Parathyroid adenoma (tissue), 2 donors: ENCODE measurements around the gene NCKAP5.

ENCODE experiments used
- H2AFZ ChIP-seq: fragments of 300-600 bp; sonication (generic); one replicate; pipeline ENCODE4 v1.7.0; 2017; ENCODE audit warnings: antibody characterized with exemption, mild to moderate bottlenecking
- H3K27ac ChIP-seq: fragments of 300-600 bp; sonication (generic); one replicate; pipeline ENCODE4 v1.7.0; 2017
- H3K27me3 ChIP-seq: fragments of 300-600 bp; sonication (generic); one replicate; pipeline ENCODE4 v1.7.0; 2017; ENCODE audit warnings: low read length; ENCODE audit not compliant: control insufficient read depth, insufficient read depth
- H3K36me3 ChIP-seq: fragments of 300-600 bp; sonication (generic); one replicate; pipeline ENCODE4 v1.7.0; 2017; ENCODE audit warnings: low read length; ENCODE audit not compliant: control insufficient read depth, insufficient read depth
- H3K4me1 ChIP-seq: fragments of 300-600 bp; sonication (generic); one replicate; pipeline ENCODE4 v1.7.0; 2017; ENCODE audit warnings: control low read depth
- H3K4me2 ChIP-seq: fragments of 300-600 bp; sonication (generic); one replicate; pipeline ENCODE4 v1.7.0; 2017; ENCODE audit warnings: low read length
- H3K4me3 ChIP-seq: fragments of 300-600 bp; sonication (generic); one replicate; pipeline ENCODE4 v1.7.0; 2017; ENCODE audit warnings: low read depth, low read length
- H3K79me2 ChIP-seq: fragments of 300-600 bp; sonication (generic); one replicate; pipeline ENCODE4 v1.7.0; 2017; ENCODE audit warnings: control low read depth
- H3K9ac ChIP-seq: fragments of 300-600 bp; sonication (generic); one replicate; pipeline ENCODE4 v1.7.0; 2017; ENCODE audit warnings: mild to moderate bottlenecking
- H3K9me3 ChIP-seq: fragments of 300-600 bp; sonication (generic); one replicate; pipeline ENCODE4 v1.7.0; 2017; ENCODE audit warnings: low read length; ENCODE audit not compliant: control insufficient read depth
- TF ChIP-seq, protein P1 (sequence below): fragments of 300-600 bp; sonication (generic); IDR thresholded peaks from one replicate; pipeline ENCODE4 v1.7.0; 2017; ENCODE audit warnings: antibody characterized with exemption, mild to moderate bottlenecking
- donor health status: primary hyperparathyroidism.

Gene NCKAP5

GRCh38 chr2:133104871-133105270 lies 463.4 kb downstream of the NCKAP5 start:
- Histone ChIP-seq H3K4me2 (no peak overlapping the region), H3K4me1 (no peaks in the 10 kb centered on the region), H3K4me3 (no peak overlapping the region), H2AFZ (no peak overlapping the region), H3K79me2 (no peaks in the 10 kb centered on the region), H3K27me3 (no peaks in the 10 kb centered on the region), H3K27ac (no peak overlapping the region), H3K36me3 (no peaks in the 10 kb centered on the region), H3K9me3 (no peaks in the 10 kb centered on the region), H3K9ac (no peak overlapping the region)
- TF ChIP-seq, protein P1, sequence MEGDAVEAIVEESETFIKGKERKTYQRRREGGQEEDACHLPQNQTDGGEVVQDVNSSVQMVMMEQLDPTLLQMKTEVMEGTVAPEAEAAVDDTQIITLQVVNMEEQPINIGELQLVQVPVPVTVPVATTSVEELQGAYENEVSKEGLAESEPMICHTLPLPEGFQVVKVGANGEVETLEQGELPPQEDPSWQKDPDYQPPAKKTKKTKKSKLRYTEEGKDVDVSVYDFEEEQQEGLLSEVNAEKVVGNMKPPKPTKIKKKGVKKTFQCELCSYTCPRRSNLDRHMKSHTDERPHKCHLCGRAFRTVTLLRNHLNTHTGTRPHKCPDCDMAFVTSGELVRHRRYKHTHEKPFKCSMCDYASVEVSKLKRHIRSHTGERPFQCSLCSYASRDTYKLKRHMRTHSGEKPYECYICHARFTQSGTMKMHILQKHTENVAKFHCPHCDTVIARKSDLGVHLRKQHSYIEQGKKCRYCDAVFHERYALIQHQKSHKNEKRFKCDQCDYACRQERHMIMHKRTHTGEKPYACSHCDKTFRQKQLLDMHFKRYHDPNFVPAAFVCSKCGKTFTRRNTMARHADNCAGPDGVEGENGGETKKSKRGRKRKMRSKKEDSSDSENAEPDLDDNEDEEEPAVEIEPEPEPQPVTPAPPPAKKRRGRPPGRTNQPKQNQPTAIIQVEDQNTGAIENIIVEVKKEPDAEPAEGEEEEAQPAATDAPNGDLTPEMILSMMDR, result no peak

DNA sequence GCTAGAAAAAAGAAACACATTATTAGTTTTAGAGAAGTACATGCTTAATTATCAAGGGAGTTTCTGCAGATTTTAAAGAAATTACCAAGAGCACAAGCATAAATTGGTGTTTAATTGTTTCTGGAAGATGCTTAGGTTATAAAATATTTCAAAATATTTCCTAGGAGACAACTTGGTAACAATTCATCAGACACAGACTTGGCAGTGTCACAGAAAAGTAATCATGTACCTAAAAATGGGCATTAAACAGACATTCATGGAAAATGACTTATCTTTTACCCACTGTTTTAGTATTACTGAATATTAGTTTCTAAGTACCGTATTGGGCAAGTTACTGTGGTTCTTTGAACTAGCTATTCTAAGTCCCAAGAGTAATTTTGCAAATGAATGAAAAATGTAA lies 469.5 kb downstream of the NCKAP5 start:
- Histone ChIP-seq H3K27ac (no peak overlapping the region), H3K9ac (no peak overlapping the region), H2AFZ (no peak overlapping the region), H3K4me1 (no peaks in the 10 kb centered on the region), H3K4me3 (no peak overlapping the region), H3K27me3 (no peaks in the 10 kb centered on the region), H3K9me3 (no peaks in the 10 kb centered on the region), H3K36me3 (no peaks in the 10 kb centered on the region), H3K4me2 (no peak overlapping the region), H3K79me2 (no peaks in the 10 kb centered on the region)
- TF ChIP-seq, protein P1, result no peak

GRCh38 chr2:133097666-133098065 lies 470.6 kb downstream of the NCKAP5 start:
- Histone ChIP-seq H3K4me2 (peak overlapping the region; percentile 55), H3K4me3 (no peak overlapping the region), H3K79me2 (no peaks in the 10 kb centered on the region), H3K27me3 (no peaks in the 10 kb centered on the region), H3K9me3 (no peaks in the 10 kb centered on the region), H3K4me1 (no peaks in the 10 kb centered on the region), H3K36me3 (no peaks in the 10 kb centered on the region), H3K9ac (no peak overlapping the region), H3K27ac (no peak overlapping the region), H2AFZ (peak overlapping the region; percentile 1)
- TF ChIP-seq, protein P1, result no peak

GRCh38 chr2:133092571-133092970 lies 475.7 kb downstream of the NCKAP5 start:
- Histone ChIP-seq H3K9me3 (no peaks in the 10 kb centered on the region), H2AFZ (no peak overlapping the region), H3K4me3 (no peak overlapping the region), H3K27me3 (no peaks in the 10 kb centered on the region), H3K9ac (no peak overlapping the region), H3K4me2 (no peak overlapping the region), H3K36me3 (no peaks in the 10 kb centered on the region), H3K27ac (no peak overlapping the region), H3K79me2 (no peaks in the 10 kb centered on the region), H3K4me1 (no peaks in the 10 kb centered on the region)
- TF ChIP-seq, protein P1, result no peak

GRCh38 chr2:133090358-133090757 lies 477.9 kb downstream of the NCKAP5 start:
- Histone ChIP-seq H3K27me3 (no peaks in the 10 kb centered on the region), H3K79me2 (no peaks in the 10 kb centered on the region), H3K9me3 (no peaks in the 10 kb centered on the region), H3K9ac (no peak overlapping the region), H3K36me3 (no peaks in the 10 kb centered on the region), H3K4me3 (no peak overlapping the region), H3K27ac (no peak overlapping the region), H2AFZ (no peak overlapping the region), H3K4me2 (no peak overlapping the region), H3K4me1 (no peaks in the 10 kb centered on the region)
- TF ChIP-seq, protein P1, result no peak
